ENCODE data around the gene AP4M1.

AP4M1 gene

GRCh38 chr7:100074841-100075240 lies 26.6 kb upstream of the AP4M1 start:
- H3K4me3 ChIP-seq (ENCODE audit: low read length) = no peak overlapping the region
- no peak for TF ChIP-seq CTCF (IDR thresholded peaks at IDR 0.05; ENCODE audit: insufficient read depth, low read depth, low read length, missing control alignments)
- DNase-seq (ENCODE audit: low read depth) = no peak

GRCh38 chr7:100075418-100075817 lies 26.0 kb upstream of the AP4M1 start:
- DNase-seq (ENCODE audit: low read depth) = no peak
- TF ChIP-seq CTCF (IDR thresholded peaks at IDR 0.05; ENCODE audit: insufficient read depth, low read depth, low read length, missing control alignments) = no peak
- no peak overlapping the region for H3K4me3 ChIP-seq (ENCODE audit: low read length)

GRCh38 chr7:100077205-100077604 lies 24.2 kb upstream of the AP4M1 start:
- DNase-seq (ENCODE audit: low read depth) = no peak
- no peak overlapping the region for H3K4me3 ChIP-seq (ENCODE audit: low read length)
- no peak for TF ChIP-seq CTCF (IDR thresholded peaks at IDR 0.05; ENCODE audit: insufficient read depth, low read depth, low read length, missing control alignments)

- TF ChIP-seq CTCF (IDR thresholded peaks at IDR 0.05; ENCODE audit: insufficient read depth, low read depth, low read length, missing control alignments) = no peak
- DNase-seq (ENCODE audit: low read depth) = no peak
- no peak overlapping the region for H3K4me3 ChIP-seq (ENCODE audit: low read length)
Measured at GRCh38 chr7:100079024-100079560, 22.4 kb upstream of the AP4M1 start.

GRCh38 chr7:100080907-100081534 lies 20.4 kb upstream of the AP4M1 start:
- TF ChIP-seq CTCF (IDR thresholded peaks at IDR 0.05; ENCODE audit: insufficient read depth, low read depth, low read length, missing control alignments) = no peak
- peak; percentile 19 for DNase-seq (ENCODE audit: low read depth)
- peak overlapping the region; percentile 97 for H3K4me3 ChIP-seq (ENCODE audit: low read length)

- peak; percentile 99 for DNase-seq (ENCODE audit: low read depth)
- TF ChIP-seq CTCF (IDR thresholded peaks at IDR 0.05; ENCODE audit: insufficient read depth, low read depth, low read length, missing control alignments) = peak; percentile 65
- H3K4me3 ChIP-seq (ENCODE audit: low read length) = peak within 1 kb of the TSS; percentile 97
Measured at GRCh38 chr7:100081535-100082102, 19.8 kb upstream of the AP4M1 start, which contains the start of gene ZNF3. ZNF3 (minus strand) TSS chr7:100081723; CDS start chr7:100077357, 4,366 bp downstream.
